Measurements from ENCODE around the gene TAAR2. TPM values are rescaled to one million over a fixed set of nuclear protein-coding genes. Genes with fewer than 3 reads are reported as not detected.

The TAAR2 gene
- total and polyA plus RNA-seq, 2 of the 8 experiments (the other 6 are each of a cell fraction or from before 2014, with no cell fraction given) = not detected

DNA sequence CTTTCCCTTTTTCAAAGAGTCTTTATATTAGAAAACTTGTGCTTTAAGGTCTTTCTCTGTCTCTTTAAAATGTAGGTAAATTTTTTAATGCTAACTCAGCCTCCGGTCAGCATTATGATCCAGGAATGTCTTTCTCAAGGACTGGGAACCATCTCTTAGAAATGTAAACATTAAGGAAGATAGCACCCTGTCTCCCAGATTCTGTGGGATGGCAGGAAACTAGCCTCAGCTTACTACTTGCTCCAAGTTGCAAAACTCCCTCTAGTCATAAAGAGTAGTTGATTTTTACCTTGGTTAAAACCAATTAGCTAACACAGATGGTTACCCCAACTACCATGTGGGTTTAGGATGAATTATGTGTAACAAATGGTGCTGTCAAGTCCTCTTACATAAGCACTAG, 39.6 kb upstream of the TAAR2 start (continued):
- no peak for TF ChIP-seq HDAC6 (IDR thresholded peaks at IDR 0.05; ENCODE audit: low read depth, low read length)
- TF ChIP-seq, protein P1, sequence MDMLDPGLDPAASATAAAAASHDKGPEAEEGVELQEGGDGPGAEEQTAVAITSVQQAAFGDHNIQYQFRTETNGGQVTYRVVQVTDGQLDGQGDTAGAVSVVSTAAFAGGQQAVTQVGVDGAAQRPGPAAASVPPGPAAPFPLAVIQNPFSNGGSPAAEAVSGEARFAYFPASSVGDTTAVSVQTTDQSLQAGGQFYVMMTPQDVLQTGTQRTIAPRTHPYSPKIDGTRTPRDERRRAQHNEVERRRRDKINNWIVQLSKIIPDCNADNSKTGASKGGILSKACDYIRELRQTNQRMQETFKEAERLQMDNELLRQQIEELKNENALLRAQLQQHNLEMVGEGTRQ (IDR thresholded peaks at IDR 0.05; ENCODE audit: low read length) = no peak
- TF ChIP-seq CBX8 (IDR thresholded peaks at IDR 0.05; ENCODE audit: borderline replicate concordance, low read depth, low read length) = no peak
- TF ChIP-seq SP1 (IDR thresholded peaks at IDR 0.05; ENCODE audit: low read depth, low read length) = no peak
- no peak for TF ChIP-seq MAFK (IDR thresholded peaks at IDR 0.05; ENCODE audit: low read depth, low read length)
